ENCODE results near the gene NKIRAS2. TPM values are rescaled to one million over a fixed set of nuclear protein-coding genes. Genes with fewer than 3 reads are reported as not detected.
"Not testable (repeated sequence)": the region's sequence is repeated elsewhere in the genome, so short reads cannot be mapped to it uniquely, and the experiment has no call there.

Gene NKIRAS2
- total RNA-seq, 2 donors from 2014 or later: 38.8 to 98.8 TPM

DNA sequence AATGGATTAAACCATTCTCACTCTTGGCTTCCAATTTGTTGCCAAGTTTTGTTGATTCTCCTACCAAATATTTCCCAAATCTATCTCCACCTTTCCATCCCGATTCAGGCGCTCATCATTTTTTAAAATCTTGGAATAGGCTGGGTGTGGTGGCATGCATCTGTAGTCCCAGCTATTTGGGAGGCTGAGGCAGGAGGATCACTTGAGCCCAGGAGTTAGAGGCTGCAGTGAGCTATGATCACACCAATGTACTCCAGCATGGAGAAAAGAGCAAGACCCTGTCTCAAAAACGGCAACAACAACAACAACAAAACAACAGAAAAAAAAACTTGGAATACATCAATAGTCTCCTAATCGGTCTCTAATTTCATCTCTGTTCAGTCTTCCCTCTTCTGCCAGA lies 902 bp upstream of the NKIRAS2 start:
- H3K36me3 ChIP-seq: peaks cover 6 to 9% of the 10 kb centered on the region in 2 donors
- no peak for DNase-seq (ENCODE audit: low spot score)
- no peak overlapping the region for H3K27ac ChIP-seq
- H3K4me3 ChIP-seq: no peak overlapping the region
- H3K4me1 ChIP-seq (replicated peaks): peaks cover 8% of the 10 kb centered on the region
- no peaks in the 10 kb centered on the region for H3K9me3 ChIP-seq
- intact Hi-C loops (cut with DNase I): loop anchor here (5.0 kb wide), 1 partner anchor 52 kb away; the partner anchor contains the start of gene CNP
- no peaks in the 10 kb centered on the region for H3K27me3 ChIP-seq (replicated peaks; ENCODE audit: insufficient read depth)
- TF ChIP-seq POLR2AphosphoS5 (IDR thresholded peaks at IDR 0.05): no peak
- TF ChIP-seq, protein P1, sequence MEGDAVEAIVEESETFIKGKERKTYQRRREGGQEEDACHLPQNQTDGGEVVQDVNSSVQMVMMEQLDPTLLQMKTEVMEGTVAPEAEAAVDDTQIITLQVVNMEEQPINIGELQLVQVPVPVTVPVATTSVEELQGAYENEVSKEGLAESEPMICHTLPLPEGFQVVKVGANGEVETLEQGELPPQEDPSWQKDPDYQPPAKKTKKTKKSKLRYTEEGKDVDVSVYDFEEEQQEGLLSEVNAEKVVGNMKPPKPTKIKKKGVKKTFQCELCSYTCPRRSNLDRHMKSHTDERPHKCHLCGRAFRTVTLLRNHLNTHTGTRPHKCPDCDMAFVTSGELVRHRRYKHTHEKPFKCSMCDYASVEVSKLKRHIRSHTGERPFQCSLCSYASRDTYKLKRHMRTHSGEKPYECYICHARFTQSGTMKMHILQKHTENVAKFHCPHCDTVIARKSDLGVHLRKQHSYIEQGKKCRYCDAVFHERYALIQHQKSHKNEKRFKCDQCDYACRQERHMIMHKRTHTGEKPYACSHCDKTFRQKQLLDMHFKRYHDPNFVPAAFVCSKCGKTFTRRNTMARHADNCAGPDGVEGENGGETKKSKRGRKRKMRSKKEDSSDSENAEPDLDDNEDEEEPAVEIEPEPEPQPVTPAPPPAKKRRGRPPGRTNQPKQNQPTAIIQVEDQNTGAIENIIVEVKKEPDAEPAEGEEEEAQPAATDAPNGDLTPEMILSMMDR (IDR thresholded peaks at IDR 0.05): no peak
- TF ChIP-seq POLR2A (IDR thresholded peaks at IDR 0.05): no peak
- 96% methylated on average over 4 of the region's 4 CpGs for WGBS

DNA sequence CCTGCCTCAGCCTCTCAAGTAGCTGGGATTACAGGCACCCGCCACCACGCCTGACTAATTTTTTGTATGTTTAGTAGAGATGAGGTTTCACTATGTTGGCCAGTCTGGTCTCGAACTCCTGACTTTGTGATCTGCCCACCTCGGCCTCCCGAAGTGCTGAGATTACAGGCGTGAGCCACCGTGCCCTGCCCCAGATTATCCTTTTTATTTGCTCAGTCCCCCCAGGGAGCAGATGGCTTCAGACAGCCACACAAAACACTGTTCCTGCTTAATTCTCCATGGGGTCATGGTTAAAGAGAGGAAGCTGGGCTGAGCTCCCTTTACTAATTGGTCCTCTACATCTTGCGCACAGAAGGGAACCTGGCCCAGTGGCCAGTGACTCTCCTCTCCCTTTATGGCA lies 955 bp downstream of the NKIRAS2 start:
- 74% methylated on average over 8 of the region's 8 CpGs for WGBS
- H3K36me3 ChIP-seq; H3K9me3 ChIP-seq; intact Hi-C loops (cut with DNase I); H3K27me3 ChIP-seq (replicated peaks; ENCODE audit: insufficient read depth); H3K4me1 ChIP-seq (replicated peaks); DNase-seq (ENCODE audit: low spot score): not testable (repeated sequence)
- Histone ChIP-seq H3K27ac (peak overlapping the region; percentile 69 to 82), H3K4me3 (peak overlapping the region; percentile 71 to 84)

DNA sequence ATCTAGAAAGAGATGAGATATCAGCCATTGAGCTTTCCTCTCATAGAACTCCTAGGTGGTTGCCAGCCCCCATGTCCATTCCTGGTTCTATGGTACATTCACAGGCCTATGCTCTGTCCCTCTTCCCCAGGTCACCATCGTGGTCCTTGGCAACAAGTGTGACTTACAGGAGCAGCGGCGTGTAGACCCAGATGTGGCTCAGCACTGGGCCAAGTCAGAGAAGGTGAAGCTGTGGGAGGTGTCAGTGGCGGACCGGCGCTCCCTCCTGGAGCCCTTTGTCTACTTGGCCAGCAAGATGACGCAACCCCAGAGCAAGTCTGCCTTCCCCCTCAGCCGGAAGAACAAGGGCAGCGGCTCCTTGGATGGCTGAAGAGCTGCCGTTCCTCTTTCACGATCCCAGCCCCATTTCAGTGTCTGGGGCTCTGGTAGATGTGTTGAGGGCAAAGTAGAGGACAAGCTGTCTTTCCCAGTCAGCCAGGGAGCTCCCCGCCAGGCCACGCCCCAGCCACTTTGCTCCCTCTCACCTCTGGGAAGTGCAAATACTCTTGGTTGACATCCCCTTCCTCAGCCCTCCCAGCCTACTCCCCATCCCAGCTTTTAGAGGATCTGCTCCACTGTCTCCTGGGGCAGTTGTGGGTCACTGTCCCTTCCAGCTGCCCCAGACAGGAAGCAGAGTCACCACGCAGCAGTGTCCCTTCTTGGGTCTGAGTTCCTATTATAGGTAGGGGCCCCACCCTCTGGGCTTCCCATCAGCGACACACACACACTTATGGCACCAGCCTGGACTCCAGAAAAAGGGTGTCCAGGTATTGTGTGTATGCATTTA lies 3.8 kb downstream of the NKIRAS2 start:
- H3K4me1 ChIP-seq (replicated peaks): peaks cover 5% of the 10 kb centered on the region
- intact Hi-C loops (cut with DNase I): no loop called here
- H3K36me3 ChIP-seq: peaks cover 7 to 9% of the 10 kb centered on the region in 2 donors
- no peak for TF ChIP-seq POLR2AphosphoS5 (IDR thresholded peaks at IDR 0.05)
- no peak for TF ChIP-seq POLR2A (IDR thresholded peaks at IDR 0.05)
- TF ChIP-seq, protein P1 (IDR thresholded peaks at IDR 0.05): no peak
- DNase-seq (ENCODE audit: low spot score): no peak
- no peaks in the 10 kb centered on the region for H3K27me3 ChIP-seq (replicated peaks; ENCODE audit: insufficient read depth)
- WGBS: 80% methylated on average over 15 of the region's 15 CpGs
- no peaks in the 10 kb centered on the region for H3K9me3 ChIP-seq
- H3K4me3 ChIP-seq: no peak overlapping the region
- no peak overlapping the region for H3K27ac ChIP-seq

DNA sequence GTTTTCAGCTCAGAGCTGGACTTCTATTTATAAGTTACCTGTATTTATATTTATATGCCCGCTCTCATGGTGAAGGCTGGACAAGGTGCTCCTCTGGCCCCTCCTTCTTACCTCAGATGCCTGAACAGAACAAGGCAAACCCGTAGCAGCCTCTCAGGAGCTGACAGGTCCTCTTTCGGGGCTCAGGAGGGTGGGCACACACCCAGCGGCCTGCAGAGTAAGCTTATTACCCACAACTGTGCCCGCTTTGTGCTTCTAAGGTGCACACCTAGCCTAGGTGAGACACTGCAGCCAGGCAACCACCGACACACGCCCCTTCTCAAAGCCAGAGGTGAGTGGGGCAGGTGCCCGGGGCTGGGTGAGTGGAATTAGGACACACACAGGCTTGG lies 5.3 kb downstream of the NKIRAS2 start:
- TF ChIP-seq POLR2AphosphoS5 (IDR thresholded peaks at IDR 0.05): no peak
- TF ChIP-seq, protein P1 (IDR thresholded peaks at IDR 0.05): no peak
- TF ChIP-seq POLR2A (IDR thresholded peaks at IDR 0.05): no peak
- DNase-seq (ENCODE audit: low spot score): no peak
- 71% methylated on average over 7 of the region's 8 CpGs for WGBS
- no peaks in the 10 kb centered on the region for H3K9me3 ChIP-seq
- intact Hi-C loops (cut with DNase I): loop anchor here (1.0 kb wide), 1 partner anchor 91 kb away; no protein-coding TSS in a partner anchor
- peak overlapping the region; percentile 8 to 22 for H3K27ac ChIP-seq
- H3K27me3 ChIP-seq (replicated peaks; ENCODE audit: insufficient read depth): no peaks in the 10 kb centered on the region
- peaks cover 7 to 9% of the 10 kb centered on the region in 2 donors for H3K36me3 ChIP-seq
- no peak overlapping the region for H3K4me3 ChIP-seq
- H3K4me1 ChIP-seq (replicated peaks): peaks cover 5% of the 10 kb centered on the region

DNA sequence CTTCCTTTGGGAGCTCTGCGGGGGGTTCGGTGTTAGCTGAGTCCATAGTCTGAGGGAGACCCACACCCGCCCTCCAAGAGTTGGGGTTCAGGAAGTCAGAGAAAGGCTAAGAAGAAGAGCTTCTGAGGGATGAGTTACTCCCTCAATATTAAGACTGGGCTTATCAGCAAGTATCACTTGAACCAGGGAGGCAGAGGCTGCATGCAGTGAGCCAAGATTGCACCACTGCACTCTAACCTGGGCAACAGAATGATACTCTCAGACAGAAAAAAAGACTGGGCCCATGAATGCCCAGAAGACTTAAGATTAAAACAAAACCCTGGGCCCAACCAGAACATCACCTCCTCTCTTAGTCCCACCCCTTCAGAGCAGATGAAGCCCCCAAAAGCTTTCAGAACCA lies 6.0 kb downstream of the NKIRAS2 start:
- TF ChIP-seq POLR2A (IDR thresholded peaks at IDR 0.05): no peak
- TF ChIP-seq POLR2AphosphoS5 (IDR thresholded peaks at IDR 0.05): no peak
- TF ChIP-seq, protein P1 (IDR thresholded peaks at IDR 0.05): no peak
- Histone ChIP-seq H3K4me1 (replicated peaks) (peaks cover under 1% of the 10 kb centered on the region), H3K27ac (no peak overlapping the region), H3K36me3 (peaks cover 7 to 9% of the 10 kb centered on the region in 2 donors), H3K27me3 (replicated peaks; ENCODE audit: insufficient read depth) (no peaks in the 10 kb centered on the region), H3K9me3 (no peaks in the 10 kb centered on the region), H3K4me3 (no peak overlapping the region)
- DNase-seq (ENCODE audit: low spot score): no peak
- intact Hi-C loops (cut with DNase I): loop anchor here (1.0 kb wide), 1 partner anchor 90 kb away; no protein-coding TSS in a partner anchor
- 96% methylated on average over 3 of the region's 3 CpGs for WGBS
